Suprapubic skin (tissue), 4 donors: ENCODE data around the gene ZC3H14. TPM values are rescaled to one million over a fixed set of nuclear protein-coding genes. Genes with fewer than 3 reads are reported as not detected.

Source experiments
- DNase-seq, 2 donors: peaks; one replicate each; pipeline ENCODE4 v3.0.0-alpha.2; 2019; ENCODE audit warnings: low spot score in 2 of 2
- H3K27ac ChIP-seq: fragments of 200-600 bp; sonication (generic); one replicate; pipeline ENCODE4 v1.5.1; 2019
- H3K27me3 ChIP-seq: fragments of 200-600 bp; sonication (generic); one replicate; pipeline ENCODE4 v1.5.1; 2019
- H3K36me3 ChIP-seq: fragments of 200-600 bp; sonication (generic); one replicate; pipeline ENCODE4 v1.5.1; 2019
- H3K4me1 ChIP-seq: fragments of 200-600 bp; sonication (generic); one replicate; pipeline ENCODE4 v1.5.1; 2019
- H3K4me3 ChIP-seq: fragments of 200-600 bp; sonication (generic); one replicate; pipeline ENCODE4 v1.5.1; 2019; ENCODE audit warnings: mild to moderate bottlenecking
- H3K9me3 ChIP-seq: fragments of 200-600 bp; sonication (generic); one replicate; pipeline ENCODE4 v1.5.1; 2019
- CTCF ChIP-seq, 2 donors: fragments of 200-600 bp in 1 of 2; fragments of 450-650 bp in 1 of 2; sonication (generic) in 1 of 2; IDR thresholded peaks; one replicate each; pipeline ENCODE4 v1.5.1; 2016 to 2019; ENCODE audit warnings: antibody characterized with exemption in 2 of 2, mild to moderate bottlenecking in 1 of 2, moderate library complexity in 1 of 2
- EP300 ChIP-seq: sonication (generic); formaldehyde crosslinking; IDR thresholded peaks from one replicate; pipeline ENCODE4 v1.6.1; 2017; ENCODE audit warnings: antibody characterized with exemption
- POLR2A ChIP-seq, 2 donors: fragments of 450-650 bp; IDR thresholded peaks; one replicate each; pipeline ENCODE4 v1.6.1; 2017; ENCODE audit warnings: antibody characterized with exemption in 2 of 2, mild to moderate bottlenecking in 2 of 2, moderate library complexity in 2 of 2
- POLR2AphosphoS5 ChIP-seq, 3 donors: sonication (generic); formaldehyde crosslinking; IDR thresholded peaks; one replicate each; pipeline ENCODE4 v1.6.1; 2017; ENCODE audit warnings: antibody characterized with exemption in 3 of 3
- WGBS: methylation state at CpG from one replicate; pipeline ENCODE4 v1.1.5; 2018; 5-methylcytosine and 5-hydroxymethylcytosine counted together
- total RNA-seq, 4 donors: library from RNA; depleted of rRNA; stranded (reverse); fragments of >200 nt; gene quantifications; one replicate each; pipeline ENCODE4 v1.1.0, GENCODE V29; 2016

The ZC3H14 gene
- total RNA-seq, 4 donors from 2014 or later: 49.2 to 83.6 (median 59.9) TPM

GRCh38 chr14:88614218-88614907 lies 51.5 kb downstream of the ZC3H14 start:
- Histone ChIP-seq H3K36me3 (peaks cover 41% of the 10 kb centered on the region), H3K27me3 (no peaks in the 10 kb centered on the region), H3K27ac (no peak overlapping the region), H3K9me3 (no peaks in the 10 kb centered on the region), H3K4me1 (peaks cover 5% of the 10 kb centered on the region), H3K4me3 (no peak overlapping the region)
- no peak for DNase-seq
- WGBS: 59% methylated on average over 3 of the region's 3 CpGs
- no peak for TF ChIP-seq POLR2A (IDR thresholded peaks at IDR 0.05)
- TF ChIP-seq CTCF (IDR thresholded peaks at IDR 0.05): no peak
- no peak for TF ChIP-seq POLR2AphosphoS5 (IDR thresholded peaks at IDR 0.05)
- no peak for TF ChIP-seq EP300

- Histone ChIP-seq H3K27ac (no peak overlapping the region), H3K9me3 (no peaks in the 10 kb centered on the region), H3K36me3 (peaks cover 17% of the 10 kb centered on the region), H3K4me1 (peaks cover 5% of the 10 kb centered on the region), H3K27me3 (no peaks in the 10 kb centered on the region), H3K4me3 (no peak overlapping the region)
- TF ChIP-seq POLR2AphosphoS5 (IDR thresholded peaks at IDR 0.05): no peak
- TF ChIP-seq CTCF (IDR thresholded peaks at IDR 0.05): no peak
- WGBS: 57% methylated on average over 1 of the region's 1 CpG
- DNase-seq: no peak
Measured at GRCh38 chr14:88616697-88617096, 53.9 kb downstream of the ZC3H14 start.

GRCh38 chr14:88617479-88617878 lies 54.6 kb downstream of the ZC3H14 start:
- TF ChIP-seq POLR2A (IDR thresholded peaks at IDR 0.05) (no peak), CTCF (IDR thresholded peaks at IDR 0.05) (no peak), POLR2AphosphoS5 (IDR thresholded peaks at IDR 0.05) (no peak), EP300 (no peak)
- WGBS: 61% methylated on average over 1 of the region's 1 CpG
- Histone ChIP-seq H3K9me3 (no peaks in the 10 kb centered on the region), H3K4me1 (peaks cover 5% of the 10 kb centered on the region), H3K4me3 (no peak overlapping the region), H3K27ac (no peak overlapping the region), H3K27me3 (no peaks in the 10 kb centered on the region), H3K36me3 (peaks cover 10% of the 10 kb centered on the region)
- no peak for DNase-seq

GRCh38 chr14:88618476-88618875 lies 55.6 kb downstream of the ZC3H14 start:
- Histone ChIP-seq H3K27me3 (no peaks in the 10 kb centered on the region), H3K36me3 (peaks cover 2% of the 10 kb centered on the region), H3K4me1 (peaks cover 5% of the 10 kb centered on the region), H3K4me3 (no peak overlapping the region), H3K9me3 (no peaks in the 10 kb centered on the region), H3K27ac (no peak overlapping the region)
- whole genome bisulfite sequencing: 80% methylated on average over 5 of the region's 5 CpGs
- no peak for TF ChIP-seq CTCF (IDR thresholded peaks at IDR 0.05)
- TF ChIP-seq POLR2AphosphoS5 (IDR thresholded peaks at IDR 0.05): no peak
- TF ChIP-seq POLR2A (IDR thresholded peaks at IDR 0.05): no peak
- no peak for TF ChIP-seq EP300
- DNase-seq: no peak

GRCh38 chr14:88621100-88621499 lies 58.3 kb downstream of the ZC3H14 start:
- Histone ChIP-seq H3K27me3 (no peaks in the 10 kb centered on the region), H3K4me3 (no peak overlapping the region), H3K36me3 (no peaks in the 10 kb centered on the region), H3K4me1 (no peaks in the 10 kb centered on the region), H3K9me3 (no peaks in the 10 kb centered on the region), H3K27ac (no peak overlapping the region)
- 65% methylated on average over 2 of the region's 2 CpGs for WGBS
- no peak for TF ChIP-seq POLR2A (IDR thresholded peaks at IDR 0.05)
- TF ChIP-seq CTCF (IDR thresholded peaks at IDR 0.05): no peak
- no peak for TF ChIP-seq EP300
- no peak for TF ChIP-seq POLR2AphosphoS5 (IDR thresholded peaks at IDR 0.05)
- no peak for DNase-seq
